HPDE6-E6E7 (cell line): ENCODE results near the gene TNFAIP2.

Source experiments
- DNase-seq: peaks from one replicate; pipeline ENCODE4 v3.0.0; 2011; ENCODE audit warnings: missing footprints; ENCODE audit errors: extremely low spot score

TNFAIP2 gene

GRCh38 chr14:103122947-103123633 lies at the start of gene TNFAIP2:
TSS of gene TNFAIP2 (plus strand) at chr14:103123461. CDS start at chr14:103126458, 2,997 bp downstream.
- no peak for DNase-seq

- no peak for DNase-seq
Observed at GRCh38 chr14:103073876-103074728, 49.2 kb upstream of the TNFAIP2 start.

- no peak for DNase-seq
Observed at GRCh38 chr14:103074729-103075367, 48.4 kb upstream of the TNFAIP2 start.

- DNase-seq = peak; percentile 82
Observed at GRCh38 chr14:103078420-103078749, 44.9 kb upstream of the TNFAIP2 start.

GRCh38 chr14:103078860-103079587 lies 44.2 kb upstream of the TNFAIP2 start:
- no peak for DNase-seq

- no peak for DNase-seq
Observed at GRCh38 chr14:103081951-103082350, 41.3 kb upstream of the TNFAIP2 start.

- DNase-seq = no peak
Observed at GRCh38 chr14:103084021-103084919, 39.0 kb upstream of the TNFAIP2 start, which contains the start of gene LBHD2. TSS of gene LBHD2 (plus strand) at chr14:103084210. CDS start at chr14:103086013, 1,803 bp downstream.

- no peak for DNase-seq
Observed at GRCh38 chr14:103085106-103086091, 37.9 kb upstream of the TNFAIP2 start.

- no peak for DNase-seq
Observed at GRCh38 chr14:103086771-103087342, 36.4 kb upstream of the TNFAIP2 start.

GRCh38 chr14:103087343-103087835 lies 35.9 kb upstream of the TNFAIP2 start:
- DNase-seq = no peak

GRCh38 chr14:103088921-103089320 lies 34.3 kb upstream of the TNFAIP2 start:
- DNase-seq = no peak

GRCh38 chr14:103089386-103090335 lies 33.6 kb upstream of the TNFAIP2 start:
- DNase-seq = no peak

GRCh38 chr14:103090481-103091020 lies 32.7 kb upstream of the TNFAIP2 start:
- DNase-seq = no peak

- no peak for DNase-seq
Observed at GRCh38 chr14:103091041-103091882, 32.0 kb upstream of the TNFAIP2 start.

GRCh38 chr14:103091883-103092222 lies 31.4 kb upstream of the TNFAIP2 start:
- DNase-seq = no peak

- DNase-seq = no peak
Observed at GRCh38 chr14:103093856-103094405, 29.3 kb upstream of the TNFAIP2 start.
